H9 (cell line): ENCODE data around the gene PITPNM3. TPM values are rescaled to one million over a fixed set of nuclear protein-coding genes. Genes with fewer than 3 reads are reported as not detected.

ENCODE experiments used
- DNase-seq: peaks from one replicate; pipeline ENCODE4 v3.0.0-alpha.2; 2017
- H2AFZ ChIP-seq: one replicate; pipeline ENCODE4 v1.6.1; 2013; ENCODE audit warnings: mild to moderate bottlenecking, low read length, control low read depth, moderate library complexity
- H2AK5ac ChIP-seq: 2 replicates; pipeline ENCODE4 v1.6.1; 2013; ENCODE audit warnings: low read length, control low read depth, mixed read lengths; ENCODE audit not compliant: insufficient read length
- H2BK120ac ChIP-seq: one replicate; pipeline ENCODE4 v1.6.1; 2013; ENCODE audit warnings: low read depth, mild to moderate bottlenecking, low read length, control low read depth, inconsistent platforms; ENCODE audit not compliant: poor library complexity, severe bottlenecking
- H2BK12ac ChIP-seq: 2 replicates; pipeline ENCODE4 v1.6.1; 2013; ENCODE audit warnings: low read length, control low read depth, mixed read lengths, low read depth; ENCODE audit not compliant: insufficient read length
- H2BK15ac ChIP-seq: 2 replicates; pipeline ENCODE4 v1.6.1; 2013; ENCODE audit warnings: low read depth, low read length, control low read depth
- H2BK20ac ChIP-seq: one replicate; pipeline ENCODE4 v1.6.1; 2013; ENCODE audit warnings: low read depth, mild to moderate bottlenecking, low read length, control low read depth, inconsistent platforms; ENCODE audit not compliant: poor library complexity, severe bottlenecking
- H2BK5ac ChIP-seq: 2 replicates; pipeline ENCODE4 v1.6.1; 2013; ENCODE audit warnings: low read length, control low read depth, mixed read lengths; ENCODE audit not compliant: insufficient read length
- H3K14ac ChIP-seq: 2 replicates; pipeline ENCODE4 v1.6.1; 2013; ENCODE audit warnings: low read length, control low read depth; ENCODE audit not compliant: insufficient read depth
- H3K18ac ChIP-seq: 2 replicates; pipeline ENCODE4 v1.6.1; 2013; ENCODE audit warnings: low read depth, mild to moderate bottlenecking, mixed read lengths, low read length, control low read depth; ENCODE audit not compliant: insufficient read length
- H3K23ac ChIP-seq: 2 replicates; pipeline ENCODE4 v1.6.1; 2013; ENCODE audit warnings: low read length, control low read depth, mixed read lengths, low read depth; ENCODE audit not compliant: insufficient read length
- H3K23me2 ChIP-seq: 2 replicates; pipeline ENCODE4 v1.6.1; 2013; ENCODE audit warnings: low read depth, mild to moderate bottlenecking, mixed read lengths, low read length, control low read depth; ENCODE audit not compliant: insufficient read length, poor library complexity, severe bottlenecking
- H3K27ac ChIP-seq: 2 replicates; pipeline ENCODE4 v1.5.1; 2013; ENCODE audit warnings: low read length, control low read depth, mixed read lengths, low read depth; ENCODE audit not compliant: insufficient read length
- H3K27me3 ChIP-seq: 2 replicates; pipeline ENCODE4 v1.6.1; 2013; ENCODE audit warnings: low read length, control low read depth, inconsistent platforms; ENCODE audit not compliant: insufficient read depth
- H3K4ac ChIP-seq: 2 replicates; pipeline ENCODE4 v1.6.1; 2013; ENCODE audit warnings: low read depth, mild to moderate bottlenecking, control low read depth, inconsistent platforms, low read length, moderate library complexity
- H3K4me1 ChIP-seq: 2 replicates; pipeline ENCODE4 v1.6.1; 2013; ENCODE audit warnings: low read length, control low read depth, inconsistent platforms; ENCODE audit not compliant: insufficient read depth
- H3K4me2 ChIP-seq: 2 replicates; pipeline ENCODE4 v1.6.1; 2013; ENCODE audit warnings: low read length, control low read depth, mixed read lengths; ENCODE audit not compliant: insufficient read length, insufficient read depth
- H3K56ac ChIP-seq: 2 replicates; pipeline ENCODE4 v1.6.1; 2013; ENCODE audit warnings: low read depth, mild to moderate bottlenecking, mixed read lengths, low read length, control low read depth; ENCODE audit not compliant: insufficient read length
- H3K79me1 ChIP-seq: 2 replicates; pipeline ENCODE4 v1.6.1; 2013; ENCODE audit warnings: low read depth, mild to moderate bottlenecking, moderate library complexity, low read length, control low read depth, inconsistent platforms; ENCODE audit not compliant: insufficient read depth, poor library complexity, severe bottlenecking
- H3K79me2 ChIP-seq: 2 replicates; pipeline ENCODE4 v1.6.1; 2013; ENCODE audit warnings: low read length, control low read depth, inconsistent platforms; ENCODE audit not compliant: insufficient read depth
- H3K9ac ChIP-seq: 2 replicates; pipeline ENCODE4 v1.6.1; 2013; ENCODE audit warnings: low read length, control low read depth, mixed read lengths; ENCODE audit not compliant: insufficient read length; ENCODE audit errors: extremely low read depth
- H3K9me3 ChIP-seq: one replicate; pipeline ENCODE4 v1.6.1; 2013; ENCODE audit warnings: low read depth, low read length, inconsistent platforms; ENCODE audit not compliant: control insufficient read depth
- H3T11ph ChIP-seq: one replicate; pipeline ENCODE4 v1.6.1; 2013; ENCODE audit warnings: mild to moderate bottlenecking, low read length, control low read depth, inconsistent platforms
- H4K20me1 ChIP-seq: one replicate; pipeline ENCODE4 v1.6.1; 2013; ENCODE audit not compliant: control insufficient read depth, insufficient read length, insufficient read depth
- H4K5ac ChIP-seq: 2 replicates; pipeline ENCODE4 v1.6.1; 2013; ENCODE audit warnings: low read depth, mild to moderate bottlenecking, mixed read lengths, low read length, control low read depth; ENCODE audit not compliant: insufficient read length
- H4K8ac ChIP-seq: replicated peaks from 2 replicates; pipeline ENCODE4 v1.6.1; 2013; ENCODE audit warnings: low read length, control low read depth, mixed read lengths, low read depth; ENCODE audit not compliant: insufficient read length
- H4K91ac ChIP-seq: 2 replicates; pipeline ENCODE4 v1.6.1; 2013; ENCODE audit warnings: low read depth, mild to moderate bottlenecking, moderate library complexity, mixed read lengths, low read length, control low read depth; ENCODE audit not compliant: insufficient read length
- H3K27ac Mint-ChIP-seq, 3 experiments: 2 replicates in 2 of 3; 3 replicates in 1 of 3; pipeline ENCODE4 v1.8.0; 2020 to 2021; ENCODE audit warnings: mixed read lengths in 3 of 3, mild to moderate bottlenecking in 1 of 3, moderate library complexity in 1 of 3
- H3K27me3 Mint-ChIP-seq: 2 replicates; pipeline ENCODE4 v1.8.0; 2021; ENCODE audit warnings: low read depth, mild to moderate bottlenecking, moderate library complexity, mixed read lengths
- H3K36me3 Mint-ChIP-seq, 3 experiments: 2 replicates in 2 of 3; 3 replicates in 1 of 3; pipeline ENCODE4 v1.8.0; 2020 to 2021; ENCODE audit warnings: low read depth in 3 of 3, mixed read lengths in 3 of 3; ENCODE audit not compliant: insufficient read depth in 1 of 3
- H3K4me1 Mint-ChIP-seq, 2 experiments: 2 replicates each; pipeline ENCODE4 v1.8.0; 2020; ENCODE audit warnings: mixed read lengths in 2 of 2
- H3K4me3 Mint-ChIP-seq, 2 experiments: 2 replicates in 1 of 2; 3 replicates in 1 of 2; pipeline ENCODE4 v1.8.0; 2020 to 2021; ENCODE audit warnings: mild to moderate bottlenecking in 2 of 2, mixed read lengths in 2 of 2, moderate library complexity in 1 of 2
- H3K9me3 Mint-ChIP-seq, 2 experiments: 2 replicates in 1 of 2; 3 replicates in 1 of 2; pipeline ENCODE4 v1.8.0; 2020; ENCODE audit warnings: mild to moderate bottlenecking in 2 of 2, mixed read lengths in 2 of 2, moderate library complexity in 1 of 2
- WGBS: extraction: QIAGEN DNeasy Blood & Tissue Kit; methylation state at CpG from one replicate; pipeline ENCODE4 v1.1.7; 2013; ENCODE audit warnings: missing lambda C conversion rate, low lambda C conversion rate, mixed read lengths; ENCODE audit not compliant: insufficient read length; ENCODE audit errors: extremely low coverage; 5-methylcytosine and 5-hydroxymethylcytosine counted together
- total RNA-seq: library from RNA; stranded (reverse); gene quantifications from 2 replicates; pipeline ENCODE4 v1.2.1, GENCODE V29; 2021
- TF ChIP-seq, protein P1 (sequence below): fragments of 200-600 bp; sonication (generic); conservative IDR thresholded peaks from 3 replicates; pipeline ENCODE4 v1.8.0; 2021; ENCODE audit warnings: antibody characterized with exemption, mild to moderate bottlenecking

PITPNM3 gene
- total RNA-seq, 1 experiment from 2014 or later = 3.4 TPM

DNA sequence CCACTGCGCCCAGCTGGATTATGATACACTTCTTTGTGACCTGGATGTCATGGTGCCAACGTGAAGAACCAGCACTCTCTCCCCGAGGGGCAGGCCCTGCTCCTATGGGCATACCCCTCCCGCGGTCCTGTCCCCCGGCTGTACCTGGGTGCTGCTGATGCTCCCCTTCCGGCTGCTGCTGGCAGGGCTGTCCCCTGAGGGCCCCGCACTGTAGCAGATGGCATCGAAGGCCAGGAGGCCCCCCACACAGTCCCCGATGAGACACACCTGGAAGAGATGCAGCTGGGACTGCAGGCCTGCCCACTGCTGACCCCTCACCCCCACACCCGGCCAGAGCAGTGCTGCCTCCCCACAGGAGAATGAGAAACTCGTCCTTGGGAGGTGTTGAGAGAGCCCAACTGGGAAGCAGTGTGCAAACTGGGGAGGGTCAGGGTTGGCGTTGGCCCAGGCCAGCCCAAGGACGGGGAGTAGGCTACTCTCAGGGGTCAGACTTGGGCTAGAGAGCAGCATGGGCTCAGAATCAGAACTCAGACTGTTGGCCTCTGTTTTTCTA, 78.4 kb downstream of the PITPNM3 start:
- TF ChIP-seq, protein P1, sequence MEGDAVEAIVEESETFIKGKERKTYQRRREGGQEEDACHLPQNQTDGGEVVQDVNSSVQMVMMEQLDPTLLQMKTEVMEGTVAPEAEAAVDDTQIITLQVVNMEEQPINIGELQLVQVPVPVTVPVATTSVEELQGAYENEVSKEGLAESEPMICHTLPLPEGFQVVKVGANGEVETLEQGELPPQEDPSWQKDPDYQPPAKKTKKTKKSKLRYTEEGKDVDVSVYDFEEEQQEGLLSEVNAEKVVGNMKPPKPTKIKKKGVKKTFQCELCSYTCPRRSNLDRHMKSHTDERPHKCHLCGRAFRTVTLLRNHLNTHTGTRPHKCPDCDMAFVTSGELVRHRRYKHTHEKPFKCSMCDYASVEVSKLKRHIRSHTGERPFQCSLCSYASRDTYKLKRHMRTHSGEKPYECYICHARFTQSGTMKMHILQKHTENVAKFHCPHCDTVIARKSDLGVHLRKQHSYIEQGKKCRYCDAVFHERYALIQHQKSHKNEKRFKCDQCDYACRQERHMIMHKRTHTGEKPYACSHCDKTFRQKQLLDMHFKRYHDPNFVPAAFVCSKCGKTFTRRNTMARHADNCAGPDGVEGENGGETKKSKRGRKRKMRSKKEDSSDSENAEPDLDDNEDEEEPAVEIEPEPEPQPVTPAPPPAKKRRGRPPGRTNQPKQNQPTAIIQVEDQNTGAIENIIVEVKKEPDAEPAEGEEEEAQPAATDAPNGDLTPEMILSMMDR = no peak
- Histone ChIP-seq H3K27ac (no peak overlapping the region), H4K8ac (no peak overlapping the region), H2BK12ac (no peak overlapping the region), H2BK120ac (no peak overlapping the region), H3K23ac (no peak overlapping the region), H2BK20ac (no peak overlapping the region), H3K79me1 (no peaks in the 10 kb centered on the region), H4K5ac (no peak overlapping the region), H3K18ac (no peak overlapping the region), H3K4ac (no peak overlapping the region), H4K91ac (no peak overlapping the region), H3K56ac (no peak overlapping the region), H2AFZ (no peak overlapping the region), H3K27me3 (no peaks in the 10 kb centered on the region), H2AK5ac (no peak overlapping the region), H3K23me2 (no peaks in the 10 kb centered on the region), H3K14ac (no peak overlapping the region), H3K4me2 (no peak overlapping the region), H2BK5ac (no peak overlapping the region), H3K9me3 (no peaks in the 10 kb centered on the region), H3K79me2 (no peaks in the 10 kb centered on the region), H4K20me1 (no peaks in the 10 kb centered on the region), H2BK15ac (no peak overlapping the region), H3K4me1 (no peaks in the 10 kb centered on the region), H3K9ac (no peak overlapping the region), H3T11ph (no peak overlapping the region)
- H3K36me3 Mint-ChIP-seq = no peaks in the 10 kb centered on the region; a peak in 1 of 7 replicates
- H3K4me1 Mint-ChIP-seq = peaks cover 18 to 37% of the 10 kb centered on the region in 2 experiments
- no peaks in the 10 kb centered on the region; the same call in none of the 2 replicates for H3K27me3 Mint-ChIP-seq
- H3K9me3 Mint-ChIP-seq = no peaks in the 10 kb centered on the region
- no peak overlapping the region; a peak in 1 of 7 replicates for H3K27ac Mint-ChIP-seq
- no peak for DNase-seq
- no peak overlapping the region for H3K4me3 Mint-ChIP-seq
- no CpG with 5 or more reads among the region's 14 CpGs for WGBS
